ENCODE results near the gene SDCCAG8. TPM values are rescaled to one million over a fixed set of nuclear protein-coding genes. Genes with fewer than 3 reads are reported as not detected.

The SDCCAG8 gene
- total RNA-seq, 1 donor from 2014 or later: 41.2 TPM

DNA sequence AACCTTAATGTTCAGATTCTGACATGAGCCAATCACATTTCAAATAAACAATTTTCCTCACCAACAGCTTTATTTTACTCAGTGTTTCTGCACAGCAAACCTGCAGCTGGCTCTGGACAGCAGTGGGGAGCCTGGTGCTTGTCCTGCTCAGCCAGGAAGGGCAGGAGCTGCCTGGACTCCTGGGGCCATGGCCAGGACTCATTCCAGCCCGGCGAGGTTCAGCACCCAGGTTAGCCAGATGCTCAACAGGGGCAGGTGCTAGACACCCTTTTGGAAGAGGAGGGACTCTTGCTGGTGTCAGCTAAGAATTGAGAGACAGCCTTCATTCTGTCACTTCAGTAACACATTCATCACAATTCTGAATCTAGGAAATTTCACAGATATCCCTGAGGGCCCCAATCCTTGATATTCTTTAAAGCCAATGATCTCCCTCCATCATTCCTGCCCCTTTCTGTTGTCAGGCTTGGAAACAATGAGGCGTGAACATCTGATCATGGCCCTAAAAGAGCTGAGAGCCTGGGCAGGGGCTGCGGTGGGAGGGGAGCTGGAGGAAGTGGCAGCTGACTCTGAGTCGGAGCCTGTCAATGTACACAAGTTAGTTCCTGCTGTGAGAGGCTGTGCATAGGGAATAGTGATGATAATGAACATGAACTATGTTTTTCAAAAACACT lies 251.3 kb downstream of the SDCCAG8 start:
- Mint-ChIP-seq H3K4me1 (peaks cover 40% of the 10 kb centered on the region), H3K27me3 (no peaks in the 10 kb centered on the region), H3K4me3 (peak overlapping the region; percentile 44), H3K27ac (peak overlapping the region; percentile 60), H3K36me3 (ENCODE audit: low read depth) (peaks cover 28% of the 10 kb centered on the region), H3K9me3 (no peaks in the 10 kb centered on the region)
- ATAC-seq (ENCODE audit: low read depth) (no peak), DNase-seq (no peak)
- intact Hi-C loops (cut with micrococcal nuclease): loop anchor here (2.0 to 5.0 kb wide), 2 partner anchors 24 to 90 kb away; no protein-coding TSS in a partner anchor
- POLR2A ChIA-PET: interaction anchor here (0.9 to 2.3 kb wide), 3 partner anchors 11 to 238 kb away, joined by 5 to 13 read pairs (median 8); no protein-coding TSS in a partner anchor
- CTCF ChIA-PET: no interaction called here
- TF ChIP-seq CTCF (IDR thresholded peaks at IDR 0.05): no peak

GRCh38 chr1:243507672-243508302 lies 251.9 kb downstream of the SDCCAG8 start:
- DNase-seq: no peak
- intact Hi-C loops (cut with micrococcal nuclease): loop anchor here (2.0 to 5.0 kb wide), 2 partner anchors 25 to 90 kb away; no protein-coding TSS in a partner anchor
- Mint-ChIP-seq H3K36me3 (ENCODE audit: low read depth) (peaks cover 28% of the 10 kb centered on the region), H3K4me3 (peak overlapping the region; percentile 72), H3K27me3 (no peaks in the 10 kb centered on the region), H3K27ac (peak overlapping the region; percentile 73), H3K4me1 (peaks cover 41% of the 10 kb centered on the region), H3K9me3 (no peaks in the 10 kb centered on the region)
- TF ChIP-seq CTCF (IDR thresholded peaks at IDR 0.05): no peak
- POLR2A ChIA-PET: interaction anchor here (0.6 to 2.3 kb wide), 4 partner anchors 12 to 812 kb away, joined by 3 to 8 read pairs (median 6); no protein-coding TSS in a partner anchor
- no peak for ATAC-seq (ENCODE audit: low read depth)
- CTCF ChIA-PET: interaction anchor here (0.7 kb wide), 1 partner anchor 165 kb away, joined by 4 read pairs; no protein-coding TSS in a partner anchor

GRCh38 chr1:243508303-243508713 lies 252.5 kb downstream of the SDCCAG8 start:
- POLR2A ChIA-PET: interaction anchor here (0.6 to 2.3 kb wide), 5 partner anchors 12 to 812 kb away, joined by 3 to 8 read pairs (median 7); no protein-coding TSS in a partner anchor
- DNase-seq (peak; percentile 37), ATAC-seq (ENCODE audit: low read depth) (peak; percentile 84)
- H3K27ac Mint-ChIP-seq: peak overlapping the region; percentile 73
- intact Hi-C loops (cut with micrococcal nuclease): loop anchor here (5.0 kb wide), 1 partner anchor 89 kb away; no protein-coding TSS in a partner anchor
- H3K4me3 Mint-ChIP-seq: peak overlapping the region; percentile 72
- H3K9me3 Mint-ChIP-seq: no peaks in the 10 kb centered on the region
- H3K27me3 Mint-ChIP-seq: no peaks in the 10 kb centered on the region
- peaks cover 46% of the 10 kb centered on the region for H3K4me1 Mint-ChIP-seq
- no peak for TF ChIP-seq CTCF (IDR thresholded peaks at IDR 0.05)
- H3K36me3 Mint-ChIP-seq (ENCODE audit: low read depth): peaks cover 28% of the 10 kb centered on the region
- CTCF ChIA-PET: interaction anchor here (0.7 kb wide), 1 partner anchor 164 kb away, joined by 4 read pairs; no protein-coding TSS in a partner anchor

DNA sequence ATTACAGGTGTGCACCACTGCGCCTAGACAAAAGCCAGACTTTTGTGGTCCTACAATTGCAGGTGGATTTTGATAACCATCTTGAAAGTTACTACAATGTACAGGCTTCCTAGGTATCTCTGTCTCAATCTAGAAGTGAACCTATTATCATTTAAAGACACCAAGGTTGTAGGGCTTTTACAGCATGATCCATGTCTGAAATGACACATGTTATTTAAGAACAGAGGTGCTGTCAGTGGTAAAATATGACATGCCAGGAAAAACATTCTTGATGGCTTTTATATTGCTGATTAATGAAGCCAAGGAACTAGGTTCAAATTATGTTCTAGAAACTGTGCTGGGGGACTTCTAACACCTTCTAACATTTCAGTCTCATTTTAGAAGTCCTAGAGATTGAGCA lies 253.1 kb downstream of the SDCCAG8 start:
- Mint-ChIP-seq H3K36me3 (ENCODE audit: low read depth) (peaks cover 28% of the 10 kb centered on the region), H3K4me1 (peaks cover 50% of the 10 kb centered on the region)
- intact Hi-C loops (cut with micrococcal nuclease): loop anchor here (5.0 kb wide), 1 partner anchor 88 kb away; no protein-coding TSS in a partner anchor

More for the DNA sequence above, 253.1 kb downstream of the SDCCAG8 start:
- Mint-ChIP-seq H3K9me3 (no peaks in the 10 kb centered on the region), H3K27ac (peak overlapping the region; percentile 2), H3K4me3 (no peak overlapping the region), H3K27me3 (no peaks in the 10 kb centered on the region)
- POLR2A ChIA-PET: interaction anchor here (0.6 to 2.3 kb wide), 3 partner anchors 13 to 539 kb away, joined by 7 to 8 read pairs (median 8); no protein-coding TSS in a partner anchor
- DNase-seq (no peak), ATAC-seq (ENCODE audit: low read depth) (no peak)
- CTCF ChIA-PET: no interaction called here
- no peak for TF ChIP-seq CTCF (IDR thresholded peaks at IDR 0.05)

All from activated B cell treated with CpG ODN at 0.5 μM for 24 hours (primary cell).